Loucy (cell line): ENCODE data around the gene DNAH9.

Experiments
- H2AFZ ChIP-seq: fragments of 200-600 bp; sonication (generic); 2 replicates; pipeline ENCODE4 v1.6.0; 2016; ENCODE audit warnings: antibody characterized with exemption, mild to moderate bottlenecking, low read length, moderate library complexity
- H3F3A ChIP-seq: fragments of 200-600 bp; 2 replicates; pipeline ENCODE4 v1.6.0; 2016; ENCODE audit warnings: antibody characterized with exemption, low read depth, mild to moderate bottlenecking
- H3K27me3 ChIP-seq: fragments of 200-600 bp; sonication (generic); 2 replicates; pipeline ENCODE4 v1.6.1; 2014; ENCODE audit warnings: low read length, mild to moderate bottlenecking; ENCODE audit not compliant: insufficient read depth, poor library complexity, severe bottlenecking
- H3K36me3 ChIP-seq: fragments of 200-600 bp; sonication (generic); 2 replicates; pipeline ENCODE4 v1.6.1; 2016; ENCODE audit warnings: low read length; ENCODE audit not compliant: insufficient read depth
- H3K4me1 ChIP-seq: fragments of 200-600 bp; sonication (generic); 2 replicates; pipeline ENCODE4 v1.5.1; 2014; ENCODE audit warnings: low read length, mild to moderate bottlenecking; ENCODE audit not compliant: insufficient read depth, poor library complexity, severe bottlenecking
- H3K4me2 ChIP-seq: fragments of 200-600 bp; sonication (generic); 2 replicates; pipeline ENCODE4 v1.6.0; 2014; ENCODE audit warnings: antibody characterized with exemption, low read length, low read depth, mild to moderate bottlenecking; ENCODE audit not compliant: poor library complexity, severe bottlenecking
- H3K4me3 ChIP-seq: fragments of 200-600 bp; sonication (generic); 2 replicates; pipeline ENCODE4 v1.5.1; 2014; ENCODE audit warnings: low read length, mild to moderate bottlenecking, mixed read lengths; ENCODE audit not compliant: poor library complexity, severe bottlenecking
- H3K79me2 ChIP-seq: fragments of 200-600 bp; sonication (generic); 2 replicates; pipeline ENCODE4 v1.6.1; 2014; ENCODE audit warnings: low read length; ENCODE audit not compliant: insufficient read depth
- H3K9ac ChIP-seq: fragments of 200-600 bp; sonication (generic); 2 replicates; pipeline ENCODE4 v1.6.0; 2014; ENCODE audit warnings: mild to moderate bottlenecking, low read depth, low read length, moderate library complexity; ENCODE audit not compliant: poor library complexity, severe bottlenecking
- H3K9me2 ChIP-seq: fragments of 200-600 bp; sonication (generic); replicated peaks from 2 replicates; pipeline ENCODE4 v1.6.1; 2016; ENCODE audit warnings: low read depth, low read length, mixed read lengths
- H3K9me3 ChIP-seq: fragments of 200-600 bp; sonication (generic); 2 replicates; pipeline ENCODE4 v1.6.1; 2014; ENCODE audit warnings: mild to moderate bottlenecking, antibody characterized with exemption, low read length, low read depth; ENCODE audit not compliant: insufficient read depth
- H4K20me1 ChIP-seq: fragments of 200-600 bp; sonication (generic); 2 replicates; pipeline ENCODE4 v1.6.0; 2014; ENCODE audit warnings: antibody characterized with exemption, low read length, mild to moderate bottlenecking; ENCODE audit not compliant: insufficient read depth, poor library complexity, severe bottlenecking
- EZH2phosphoT487 ChIP-seq: fragments of 200-600 bp; IDR thresholded peaks from 2 replicates; pipeline ENCODE4 v1.6.1; 2018; ENCODE audit warnings: antibody characterized with exemption, mild to moderate bottlenecking, moderate library complexity, borderline replicate concordance
- TF ChIP-seq, protein P1 (sequence below): fragments of 200-600 bp; sonication (generic); conservative IDR thresholded peaks from 2 replicates; pipeline ENCODE4 v1.5.1; 2014; ENCODE audit warnings: mild to moderate bottlenecking, antibody characterized with exemption, low read length

DNAH9 gene

DNA sequence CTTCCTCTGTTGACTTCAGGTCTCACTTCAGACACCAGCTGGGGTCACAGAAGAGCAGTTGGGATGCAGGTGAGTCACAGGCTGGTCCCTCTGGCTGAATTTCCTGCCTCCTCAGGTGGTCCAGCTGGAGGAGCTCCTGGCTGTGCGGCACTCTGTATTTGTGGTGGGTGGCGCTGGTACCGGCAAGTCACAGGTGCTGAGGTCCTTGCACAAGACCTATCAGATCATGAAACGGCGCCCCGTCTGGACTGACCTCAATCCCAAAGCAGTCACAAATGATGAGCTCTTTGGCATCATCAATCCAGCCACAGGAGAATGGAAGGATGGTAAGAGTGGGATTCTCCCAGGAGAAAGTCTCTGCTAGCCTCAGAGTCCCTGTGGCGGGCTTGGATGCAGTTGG is 149.2 kb downstream of the DNAH9 start:
- Histone ChIP-seq H4K20me1 (no peaks in the 10 kb centered on the region), H3K9me3 (peaks cover 8% of the 10 kb centered on the region; the same call in 1 of the 2 replicates)

DNA sequence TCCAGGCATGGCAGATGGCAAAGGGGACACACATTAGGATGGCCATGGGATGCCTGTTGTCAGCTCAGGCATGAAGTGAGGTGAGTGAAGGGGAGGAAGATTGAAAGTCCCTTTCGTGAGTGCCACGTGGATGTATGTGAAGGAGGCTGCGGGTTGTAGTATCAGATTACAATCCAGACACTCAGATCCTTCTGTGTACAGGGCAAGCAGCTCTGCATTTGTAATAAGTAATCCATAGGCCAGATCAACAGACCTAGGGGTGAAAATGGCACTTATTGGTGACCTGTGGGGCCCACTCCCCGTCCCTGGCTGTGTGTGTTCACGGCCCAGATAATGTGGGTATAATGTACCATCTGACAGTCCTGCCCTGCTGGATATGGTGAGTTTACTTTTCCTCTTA is 159.5 kb downstream of the DNAH9 start:
- no peak overlapping the region for H3K4me2 ChIP-seq

More for the DNA sequence above, 149.2 kb downstream of the DNAH9 start:
- Histone ChIP-seq H3F3A (no peaks in the 10 kb centered on the region), H3K4me2 (no peak overlapping the region), H3K4me1 (no peaks in the 10 kb centered on the region), H3K4me3 (no peak overlapping the region), H3K9ac (no peak overlapping the region), H3K79me2 (no peaks in the 10 kb centered on the region), H2AFZ (no peak overlapping the region), H3K27me3 (no peaks in the 10 kb centered on the region), H3K36me3 (no peaks in the 10 kb centered on the region), H3K9me2 (no peaks in the 10 kb centered on the region)
- TF ChIP-seq EZH2phosphoT487, result no peak
- TF ChIP-seq, protein P1, sequence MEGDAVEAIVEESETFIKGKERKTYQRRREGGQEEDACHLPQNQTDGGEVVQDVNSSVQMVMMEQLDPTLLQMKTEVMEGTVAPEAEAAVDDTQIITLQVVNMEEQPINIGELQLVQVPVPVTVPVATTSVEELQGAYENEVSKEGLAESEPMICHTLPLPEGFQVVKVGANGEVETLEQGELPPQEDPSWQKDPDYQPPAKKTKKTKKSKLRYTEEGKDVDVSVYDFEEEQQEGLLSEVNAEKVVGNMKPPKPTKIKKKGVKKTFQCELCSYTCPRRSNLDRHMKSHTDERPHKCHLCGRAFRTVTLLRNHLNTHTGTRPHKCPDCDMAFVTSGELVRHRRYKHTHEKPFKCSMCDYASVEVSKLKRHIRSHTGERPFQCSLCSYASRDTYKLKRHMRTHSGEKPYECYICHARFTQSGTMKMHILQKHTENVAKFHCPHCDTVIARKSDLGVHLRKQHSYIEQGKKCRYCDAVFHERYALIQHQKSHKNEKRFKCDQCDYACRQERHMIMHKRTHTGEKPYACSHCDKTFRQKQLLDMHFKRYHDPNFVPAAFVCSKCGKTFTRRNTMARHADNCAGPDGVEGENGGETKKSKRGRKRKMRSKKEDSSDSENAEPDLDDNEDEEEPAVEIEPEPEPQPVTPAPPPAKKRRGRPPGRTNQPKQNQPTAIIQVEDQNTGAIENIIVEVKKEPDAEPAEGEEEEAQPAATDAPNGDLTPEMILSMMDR, result no peak

DNA sequence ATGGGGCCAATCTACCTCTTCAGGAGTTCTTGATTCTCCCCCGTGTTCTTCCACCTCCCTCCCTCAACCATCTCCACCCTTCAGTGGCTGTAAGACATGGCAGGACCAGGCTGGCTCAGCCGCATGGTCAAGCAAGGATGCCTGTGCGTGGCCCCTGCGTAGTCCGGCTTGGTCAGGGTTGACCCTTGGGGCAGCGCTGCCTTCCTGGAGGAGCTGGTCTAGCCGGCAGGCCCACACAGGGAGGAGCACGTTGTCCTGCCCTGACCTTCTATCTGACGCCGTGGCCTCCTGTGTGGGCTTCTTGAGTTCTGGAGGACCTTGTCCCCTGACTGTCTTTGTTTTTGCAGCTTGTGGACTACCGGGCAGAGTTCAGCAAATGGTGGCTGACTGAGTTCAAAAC is 169.8 kb downstream of the DNAH9 start:
- no peak overlapping the region for H3K9ac ChIP-seq
- no peak overlapping the region for H3K4me2 ChIP-seq
- no peaks in the 10 kb centered on the region for H4K20me1 ChIP-seq
- peaks cover 3% of the 10 kb centered on the region; the same call in 1 of the 2 replicates for H3K9me3 ChIP-seq
- H3K4me3 ChIP-seq, result no peak overlapping the region
- H2AFZ ChIP-seq, result no peak overlapping the region
- no peaks in the 10 kb centered on the region for H3K79me2 ChIP-seq
- H3K9me2 ChIP-seq, result no peaks in the 10 kb centered on the region
- no peak for TF ChIP-seq EZH2phosphoT487
- TF ChIP-seq, protein P1, result no peak
- H3F3A ChIP-seq, result no peaks in the 10 kb centered on the region
- H3K4me1 ChIP-seq, result no peaks in the 10 kb centered on the region
- no peaks in the 10 kb centered on the region for H3K27me3 ChIP-seq
- H3K36me3 ChIP-seq, result no peaks in the 10 kb centered on the region

More for the DNA sequence above, 159.5 kb downstream of the DNAH9 start:
- H3F3A ChIP-seq, result no peaks in the 10 kb centered on the region
- H3K9me3 ChIP-seq, result no peaks in the 10 kb centered on the region
- H3K36me3 ChIP-seq, result no peaks in the 10 kb centered on the region
- H3K9ac ChIP-seq, result no peak overlapping the region
- H4K20me1 ChIP-seq, result no peaks in the 10 kb centered on the region
- no peaks in the 10 kb centered on the region for H3K27me3 ChIP-seq
- no peaks in the 10 kb centered on the region for H3K79me2 ChIP-seq
- TF ChIP-seq, protein P1, result no peak
- no peak for TF ChIP-seq EZH2phosphoT487
- no peaks in the 10 kb centered on the region for H3K4me1 ChIP-seq
- no peak overlapping the region for H2AFZ ChIP-seq
- H3K9me2 ChIP-seq, result no peaks in the 10 kb centered on the region
- H3K4me3 ChIP-seq, result no peak overlapping the region
